Gastrocnemius medialis (tissue), 4 donors: ENCODE data around the gene FKRP.

Source experiments
- POLR2A ChIP-seq, 2 donors: fragments of 450-650 bp; IDR thresholded peaks; one replicate each; pipeline ENCODE4 v1.6.1; 2017; ENCODE audit warnings: antibody characterized with exemption in 2 of 2, mild to moderate bottlenecking in 2 of 2, moderate library complexity in 2 of 2
- TF ChIP-seq, protein P1 (sequence below), 5 experiments: fragments of 450-650 bp in 3 of 5; fragments of 200-600 bp in 2 of 5; sonication (generic) in 2 of 5; IDR thresholded peaks in 4 of 5; conservative IDR thresholded peaks in 1 of 5; 1 replicate in 4 of 5; 2 replicates in 1 of 5; pipeline ENCODE4 v1.5.1; 2016 to 2019; ENCODE audit warnings: antibody characterized with exemption in 5 of 5, mild to moderate bottlenecking in 3 of 5, moderate library complexity in 3 of 5

DNA sequence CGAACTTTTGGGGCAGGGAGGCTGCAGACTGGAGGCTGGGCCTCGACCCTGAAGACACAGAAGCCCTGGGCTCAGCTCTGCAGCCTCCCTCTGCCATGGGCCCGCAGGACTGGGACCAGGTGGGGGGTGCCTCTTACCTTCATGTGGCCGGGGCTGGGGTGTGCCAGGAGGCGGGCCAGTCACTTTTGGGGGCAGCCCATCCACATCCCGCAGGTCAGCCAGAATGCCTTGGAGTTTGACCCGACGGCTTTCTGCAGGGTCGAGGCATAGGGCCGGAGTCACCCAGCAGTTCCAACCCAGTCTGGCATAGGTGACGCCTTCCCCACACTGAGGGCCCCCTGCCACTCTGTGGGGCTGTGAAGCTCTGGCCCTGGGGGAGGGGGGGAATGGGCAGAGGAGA is 18.1 kb upstream of the FKRP start:
- no peak for TF ChIP-seq POLR2A (IDR thresholded peaks at IDR 0.05)
- TF ChIP-seq, protein P1, sequence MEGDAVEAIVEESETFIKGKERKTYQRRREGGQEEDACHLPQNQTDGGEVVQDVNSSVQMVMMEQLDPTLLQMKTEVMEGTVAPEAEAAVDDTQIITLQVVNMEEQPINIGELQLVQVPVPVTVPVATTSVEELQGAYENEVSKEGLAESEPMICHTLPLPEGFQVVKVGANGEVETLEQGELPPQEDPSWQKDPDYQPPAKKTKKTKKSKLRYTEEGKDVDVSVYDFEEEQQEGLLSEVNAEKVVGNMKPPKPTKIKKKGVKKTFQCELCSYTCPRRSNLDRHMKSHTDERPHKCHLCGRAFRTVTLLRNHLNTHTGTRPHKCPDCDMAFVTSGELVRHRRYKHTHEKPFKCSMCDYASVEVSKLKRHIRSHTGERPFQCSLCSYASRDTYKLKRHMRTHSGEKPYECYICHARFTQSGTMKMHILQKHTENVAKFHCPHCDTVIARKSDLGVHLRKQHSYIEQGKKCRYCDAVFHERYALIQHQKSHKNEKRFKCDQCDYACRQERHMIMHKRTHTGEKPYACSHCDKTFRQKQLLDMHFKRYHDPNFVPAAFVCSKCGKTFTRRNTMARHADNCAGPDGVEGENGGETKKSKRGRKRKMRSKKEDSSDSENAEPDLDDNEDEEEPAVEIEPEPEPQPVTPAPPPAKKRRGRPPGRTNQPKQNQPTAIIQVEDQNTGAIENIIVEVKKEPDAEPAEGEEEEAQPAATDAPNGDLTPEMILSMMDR (IDR thresholded peaks at IDR 0.05 in 4 of 5, conservative IDR thresholded peaks at IDR 0.05 in 1 of 5): no peak
